GM12801 (cell line): Measurements from ENCODE around the gene STAC3.

ENCODE experiments used
- CTCF ChIP-seq: IDR thresholded peaks from one replicate; pipeline ENCODE4 v1.5.1; 2011; ENCODE audit warnings: control low read depth; ENCODE audit not compliant: insufficient read length; ENCODE audit errors: extremely low read depth

Gene STAC3

GRCh38 chr12:57210926-57211692 is 39.9 kb downstream of the STAC3 start:
- TF ChIP-seq CTCF = no peak

GRCh38 chr12:57210461-57210860 is 40.5 kb downstream of the STAC3 start:
- no peak for TF ChIP-seq CTCF

- TF ChIP-seq CTCF = no peak
Measured at GRCh38 chr12:57209916-57210315, 41.1 kb downstream of the STAC3 start.

- TF ChIP-seq CTCF = no peak
Measured at GRCh38 chr12:57208631-57209282, 42.2 kb downstream of the STAC3 start.

GRCh38 chr12:57207731-57208630 is 43.0 kb downstream of the STAC3 start:
- no peak for TF ChIP-seq CTCF

GRCh38 chr12:57205931-57206330 is 45.1 kb downstream of the STAC3 start:
- no peak for TF ChIP-seq CTCF

GRCh38 chr12:57205186-57205585 is 45.8 kb downstream of the STAC3 start:
- TF ChIP-seq CTCF = no peak
